Spleen (tissue), 11 donors: ENCODE data around the gene PACS2. TPM values are rescaled to one million over a fixed set of nuclear protein-coding genes. Genes with fewer than 3 reads are reported as not detected.

Experiments
- DNase-seq: peaks from one replicate; pipeline ENCODE4 v3.0.0-alpha.2; 2020
- H3K27ac ChIP-seq, 8 donors: fragments of 200-600 bp; sonication (generic) in 7 of 8; 1 replicate in 4 of 8; 2 replicates in 4 of 8; pipeline versions ENCODE4 v1.5.0 to v1.8.0; 2016 to 2021; ENCODE audit warnings: inconsistent platforms in 4 of 8, mild to moderate bottlenecking in 4 of 8, moderate library complexity in 1 of 8
- H3K27me3 ChIP-seq, 7 donors: fragments of 200-600 bp; sonication (generic) in 6 of 7; replicated peaks in 1 of 7; 1 replicate in 4 of 7; 2 replicates in 3 of 7; pipeline versions ENCODE4 v1.5.0 to v1.8.0; 2016 to 2021; ENCODE audit warnings: inconsistent platforms in 3 of 7, mild to moderate bottlenecking in 1 of 7
- H3K36me3 ChIP-seq, 6 donors: fragments of 200-600 bp; sonication (generic) in 5 of 6; 1 replicate in 4 of 6; 2 replicates in 2 of 6; pipeline versions ENCODE4 v1.5.0 to v1.8.0; 2016 to 2021; ENCODE audit warnings: inconsistent platforms in 2 of 6
- H3K4me1 ChIP-seq, 6 donors: fragments of 200-600 bp; sonication (generic) in 5 of 6; 1 replicate in 3 of 6; 2 replicates in 3 of 6; pipeline versions ENCODE4 v1.5.0 to v1.8.0; 2016 to 2021; ENCODE audit warnings: inconsistent platforms in 3 of 6
- H3K4me3 ChIP-seq, 8 donors: fragments of 200-600 bp; sonication (generic) in 7 of 8; 1 replicate in 4 of 8; 2 replicates in 4 of 8; pipeline versions ENCODE4 v1.5.0 to v1.8.0; 2016 to 2021; ENCODE audit warnings: inconsistent platforms in 4 of 8, mild to moderate bottlenecking in 4 of 8, moderate library complexity in 2 of 8
- H3K9me3 ChIP-seq, 8 donors: fragments of 200-600 bp; sonication (generic) in 7 of 8; 1 replicate in 4 of 8; 2 replicates in 4 of 8; pipeline versions ENCODE4 v1.5.0 to v1.8.0; 2016 to 2021; ENCODE audit warnings: inconsistent platforms in 4 of 8
- POLR2A ChIP-seq, 3 donors: fragments of 450-650 bp; IDR thresholded peaks; one replicate each; pipeline ENCODE4 v1.5.1; 2017; ENCODE audit warnings: antibody characterized with exemption in 3 of 3, mild to moderate bottlenecking in 1 of 3
- POLR2AphosphoS5 ChIP-seq, 3 donors: sonication (generic); formaldehyde crosslinking; IDR thresholded peaks; one replicate each; pipeline ENCODE4 v1.5.1; 2017; ENCODE audit warnings: antibody characterized with exemption in 3 of 3
- WGBS, 5 donors: extraction: QIAGEN DNeasy Blood & Tissue Kit in 3 of 5; methylation state at CpG; one replicate each; pipeline versions ENCODE4 v1.1.5 to v1.1.7; 2013 to 2018; 5-methylcytosine and 5-hydroxymethylcytosine counted together
- intact Hi-C: fragments of 100-400 bp; cut with DNase I; formaldehyde crosslinking; loops from one replicate; pipeline ENCODE4 v1.15.0; 2023; ENCODE audit warnings: low total_unique reads
- polyA plus RNA-seq, 3 donors: library from polyadenylated mRNA; stranded (reverse); fragments of 200-250 nt; gene quantifications; one replicate each; pipeline ENCODE4 v1.2.1, GENCODE V29; 2013
- total RNA-seq, 7 donors: library from RNA; depleted of rRNA in 3 of 7; stranded (reverse); fragments of >200 nt in 3 of 7; fragmentation: NEBNext Ultra II Directional in 4 of 7; extraction: Animal tissue kit (Norgen Biotek cat#: 25700) in 4 of 7; gene quantifications; one replicate each; pipeline versions ENCODE4 v1.1.0 to v1.2.1, GENCODE V29; 2016 to 2021
- TF ChIP-seq, protein P1 (sequence below), 11 experiments: fragments of 200-600 bp in 7 of 11; fragments of 450-650 bp in 4 of 11; sonication (generic) in 4 of 11; IDR thresholded peaks in 8 of 11; conservative IDR thresholded peaks in 3 of 11; 1 replicate in 7 of 11; 2 replicates in 4 of 11; pipeline versions ENCODE4 v1.4.0 to v1.8.0; 2016 to 2021; ENCODE audit warnings: antibody characterized with exemption in 11 of 11, inconsistent platforms in 4 of 11, mild to moderate bottlenecking in 1 of 11
- donor health status: healthy with polysubstance abuse.
- donor health status: DM: no; HTN: no; CAD: no; lungs with moderate emphysema.
- donor health status: DM: no; HTN: no; CAD: no.
- donor health status: Bipolar disorder and iron deficiency.
- donor health status: healthy.
- donor health status: DM: no; HTN: no; CAD: no.
- donor health status: DM: yes; HTN: yes; CAD: no.

Gene PACS2
- total and polyA plus RNA-seq, 10 donors, result 32.2 to 148 (median 98.7) TPM

DNA sequence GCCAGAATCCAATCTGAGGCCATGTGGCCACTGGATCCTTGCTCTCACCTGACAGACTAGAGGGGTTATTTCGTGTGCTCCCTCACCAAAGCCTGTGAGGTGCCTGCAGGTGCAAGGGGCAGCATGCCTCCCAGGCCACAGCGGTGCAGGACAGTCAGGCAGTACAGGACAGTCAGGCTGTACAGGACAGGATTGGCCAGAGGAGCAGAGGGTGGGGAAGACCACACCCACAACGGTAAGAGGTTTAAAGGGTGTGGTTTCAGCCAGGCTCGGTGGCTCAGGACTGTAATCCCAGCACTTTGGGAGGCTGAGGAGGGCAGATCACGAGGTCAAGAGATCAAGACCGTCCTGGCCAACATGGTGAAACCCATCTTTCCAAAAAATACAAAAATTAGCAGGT, 10.6 kb upstream of the PACS2 start:
- 73 to 91% (median 84%) methylated on average over 6 of the region's 6 CpGs for WGBS, 5 donors
- TF ChIP-seq, protein P1, sequence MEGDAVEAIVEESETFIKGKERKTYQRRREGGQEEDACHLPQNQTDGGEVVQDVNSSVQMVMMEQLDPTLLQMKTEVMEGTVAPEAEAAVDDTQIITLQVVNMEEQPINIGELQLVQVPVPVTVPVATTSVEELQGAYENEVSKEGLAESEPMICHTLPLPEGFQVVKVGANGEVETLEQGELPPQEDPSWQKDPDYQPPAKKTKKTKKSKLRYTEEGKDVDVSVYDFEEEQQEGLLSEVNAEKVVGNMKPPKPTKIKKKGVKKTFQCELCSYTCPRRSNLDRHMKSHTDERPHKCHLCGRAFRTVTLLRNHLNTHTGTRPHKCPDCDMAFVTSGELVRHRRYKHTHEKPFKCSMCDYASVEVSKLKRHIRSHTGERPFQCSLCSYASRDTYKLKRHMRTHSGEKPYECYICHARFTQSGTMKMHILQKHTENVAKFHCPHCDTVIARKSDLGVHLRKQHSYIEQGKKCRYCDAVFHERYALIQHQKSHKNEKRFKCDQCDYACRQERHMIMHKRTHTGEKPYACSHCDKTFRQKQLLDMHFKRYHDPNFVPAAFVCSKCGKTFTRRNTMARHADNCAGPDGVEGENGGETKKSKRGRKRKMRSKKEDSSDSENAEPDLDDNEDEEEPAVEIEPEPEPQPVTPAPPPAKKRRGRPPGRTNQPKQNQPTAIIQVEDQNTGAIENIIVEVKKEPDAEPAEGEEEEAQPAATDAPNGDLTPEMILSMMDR (IDR thresholded peaks at IDR 0.05 in 8 of 11, conservative IDR thresholded peaks at IDR 0.05 in 3 of 11), result no peak
- TF ChIP-seq POLR2AphosphoS5 (IDR thresholded peaks at IDR 0.05) (no peak), POLR2A (IDR thresholded peaks at IDR 0.05) (no peak)
- no peak overlapping the region for H3K27ac ChIP-seq
- peaks cover 12 to 37% (median 27%) of the 10 kb centered on the region in 6 donors for H3K4me1 ChIP-seq
- H3K36me3 ChIP-seq, result no peaks in the 10 kb centered on the region
- no peak overlapping the region for H3K4me3 ChIP-seq
- no peaks in the 10 kb centered on the region for H3K9me3 ChIP-seq
- DNase-seq, result no peak
- no peaks in the 10 kb centered on the region for H3K27me3 ChIP-seq
- intact Hi-C loops, result no loop called here

DNA sequence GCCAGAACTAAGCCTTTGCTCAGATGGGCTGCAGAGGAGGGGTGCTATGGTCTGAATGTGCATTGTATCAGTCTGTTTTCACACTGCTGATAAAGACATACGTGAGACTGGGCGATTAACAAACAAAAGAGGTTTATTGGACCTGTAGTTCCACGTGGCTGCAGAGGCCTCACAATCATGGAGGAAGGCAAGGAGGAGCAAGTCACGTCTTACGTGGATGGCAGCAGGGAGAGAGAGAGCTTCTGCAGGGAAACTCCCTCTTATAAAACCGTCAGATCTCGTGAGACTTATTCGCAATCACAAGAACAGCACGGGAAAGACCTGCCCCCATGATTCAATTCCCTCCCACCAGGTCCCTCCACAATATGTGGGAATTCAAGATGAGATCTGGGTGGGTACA, 10.0 kb upstream of the PACS2 start:
- no peak overlapping the region for H3K27ac ChIP-seq
- intact Hi-C loops, result no loop called here
- WGBS, 5 donors, result 79 to 92% (median 90%) methylated on average over 9 of the region's 9 CpGs
- no peaks in the 10 kb centered on the region for H3K27me3 ChIP-seq
- DNase-seq, result no peak
- H3K9me3 ChIP-seq, result no peaks in the 10 kb centered on the region
- no peaks in the 10 kb centered on the region for H3K36me3 ChIP-seq
- no peak overlapping the region for H3K4me3 ChIP-seq
- no peak for TF ChIP-seq POLR2A (IDR thresholded peaks at IDR 0.05)
- TF ChIP-seq, protein P1 (IDR thresholded peaks at IDR 0.05 in 8 of 11, conservative IDR thresholded peaks at IDR 0.05 in 3 of 11), result no peak
- no peak for TF ChIP-seq POLR2AphosphoS5 (IDR thresholded peaks at IDR 0.05)
- H3K4me1 ChIP-seq, result peaks cover 6 to 30% (median 20%) of the 10 kb centered on the region in 6 donors

DNA sequence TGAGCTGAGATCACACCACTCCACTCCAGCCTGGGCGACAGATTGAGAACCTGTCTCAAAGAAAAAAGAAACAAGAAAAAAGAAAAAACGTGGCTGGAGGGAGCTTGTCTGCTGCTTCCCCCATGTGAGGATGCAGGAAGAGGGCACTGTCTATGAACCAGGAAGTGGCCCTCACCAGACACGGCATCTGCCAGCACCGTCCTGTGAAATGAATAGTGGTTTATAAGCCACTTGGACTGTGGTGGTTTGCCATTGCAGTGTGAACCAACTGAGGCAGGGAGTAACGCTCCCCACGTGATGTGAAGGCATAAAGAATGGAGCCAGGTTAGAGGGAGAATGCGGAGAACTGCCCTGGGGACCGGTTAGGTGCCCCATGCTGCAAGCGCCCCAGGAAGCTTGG, 9.2 kb upstream of the PACS2 start:
- intact Hi-C loops, result no loop called here
- Histone ChIP-seq H3K4me3 (no peak overlapping the region), H3K9me3 (no peaks in the 10 kb centered on the region), H3K27me3 (no peaks in the 10 kb centered on the region), H3K4me1 (peaks cover 0 to 23% (median 14%) of the 10 kb centered on the region in 6 donors), H3K36me3 (no peaks in the 10 kb centered on the region), H3K27ac (peak overlapping the region in 1 of 8 donors; percentile 36)
- WGBS, 5 donors, result 57 to 65% (median 61%) methylated on average over 9 of the region's 9 CpGs
- TF ChIP-seq POLR2AphosphoS5 (IDR thresholded peaks at IDR 0.05), result no peak
- no peak for DNase-seq

DNA sequence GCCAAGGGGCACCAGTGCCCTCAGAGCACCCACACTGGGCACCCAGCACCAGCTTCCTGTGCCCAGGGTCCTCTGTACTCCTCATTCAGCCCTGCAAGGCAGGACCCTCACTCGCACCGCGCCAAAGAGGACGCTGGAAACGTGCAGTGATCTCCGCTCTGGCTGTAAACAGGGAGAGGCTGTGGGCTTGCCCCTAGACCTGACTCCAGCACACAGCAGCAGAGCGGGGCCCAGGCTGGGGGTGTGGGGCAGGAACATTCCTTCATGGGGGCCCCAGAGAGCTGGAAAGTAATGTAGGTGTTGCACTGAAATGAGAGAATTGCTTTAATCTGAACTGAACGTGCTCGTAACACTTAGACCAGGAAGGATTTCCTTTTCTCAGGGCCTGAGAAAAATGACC, 8.8 kb upstream of the PACS2 start:
- TF ChIP-seq POLR2AphosphoS5 (IDR thresholded peaks at IDR 0.05), result no peak
- TF ChIP-seq, protein P1 (IDR thresholded peaks at IDR 0.05 in 8 of 11, conservative IDR thresholded peaks at IDR 0.05 in 3 of 11), result no peak
- TF ChIP-seq POLR2A (IDR thresholded peaks at IDR 0.05), result no peak
- Histone ChIP-seq H3K27me3 (no peaks in the 10 kb centered on the region), H3K4me3 (no peak overlapping the region), H3K9me3 (no peaks in the 10 kb centered on the region), H3K36me3 (no peaks in the 10 kb centered on the region), H3K4me1 (peaks cover 0 to 22% (median 14%) of the 10 kb centered on the region in 6 donors), H3K27ac (peak overlapping the region in 1 of 8 donors; percentile 36)
- WGBS, 5 donors, result 76 to 84% (median 77%) methylated on average over 9 of the region's 9 CpGs
- intact Hi-C loops, result no loop called here
- DNase-seq, result no peak
